ENCODE data around the gene CDC42BPG. TPM values are rescaled to one million over a fixed set of nuclear protein-coding genes. Genes with fewer than 3 reads are reported as not detected.

The CDC42BPG gene
- total RNA-seq, 2 donors from 2014 or later = 44.5 to 45.5 TPM

- intact Hi-C loops (cut with DNase I, micrococcal nuclease) = no loop called here
- DNase-seq = peak in 1 of 2 donors; percentile 18
- ATAC-seq = no peak
Measured at GRCh38 chr11:64788321-64789215, 55.9 kb downstream of the CDC42BPG start.

- DNase-seq (peak; percentile 63 to 88), ATAC-seq (peak; percentile 67)
- intact Hi-C loops (cut with DNase I, micrococcal nuclease) = no loop called here
Measured at GRCh38 chr11:64787526-64788320, 56.7 kb downstream of the CDC42BPG start.

GRCh38 chr11:64786308-64786707, 58.1 kb downstream of the CDC42BPG start:
- intact Hi-C loops (cut with DNase I, micrococcal nuclease) = no loop called here

GRCh38 chr11:64784813-64785581, 59.5 kb downstream of the CDC42BPG start:
- DNase-seq (peak in 1 of 2 donors; percentile 28), ATAC-seq (peak; percentile 82)
- intact Hi-C loops (cut with DNase I, micrococcal nuclease) = no loop called here

More at GRCh38 chr11:64786308-64786707, 58.1 kb downstream of the CDC42BPG start:
- peak in 1 of 2 donors; percentile 23 for DNase-seq
- no peak for ATAC-seq

GRCh38 chr11:64778473-64779298, 65.8 kb downstream of the CDC42BPG start, which contains the start of gene SF1:
Gene SF1, minus strand, starts transcription at chr11:64778542. Its CDS starts 150 bp downstream, at chr11:64778392.
- ATAC-seq (peak; percentile 84), DNase-seq (peak; percentile 98 to 99)
- intact Hi-C loops (cut with DNase I, micrococcal nuclease) = no loop called here

GRCh38 chr11:64778223-64778472, 66.3 kb downstream of the CDC42BPG start:
- no peak for DNase-seq
- intact Hi-C loops (cut with DNase I, micrococcal nuclease) = no loop called here
- peak; percentile 2 for ATAC-seq

GRCh38 chr11:64777449-64778222, 66.8 kb downstream of the CDC42BPG start:
- intact Hi-C loops (cut with DNase I, micrococcal nuclease) = no loop called here
- peak; percentile 80 to 88 for DNase-seq
- ATAC-seq = peak; percentile 36

- no peak for DNase-seq
- intact Hi-C loops (cut with DNase I, micrococcal nuclease) = no loop called here
- ATAC-seq = no peak
Measured at GRCh38 chr11:64776875-64777274, 67.6 kb downstream of the CDC42BPG start.

- intact Hi-C loops (cut with DNase I, micrococcal nuclease) = no loop called here
- ATAC-seq = no peak
Measured at GRCh38 chr11:64776425-64776824, 68.0 kb downstream of the CDC42BPG start.

GRCh38 chr11:64774144-64774543, 70.3 kb downstream of the CDC42BPG start:
- DNase-seq (no peak), ATAC-seq (no peak)
- intact Hi-C loops (cut with DNase I, micrococcal nuclease) = no loop called here

More at GRCh38 chr11:64776425-64776824, 68.0 kb downstream of the CDC42BPG start:
- no peak for DNase-seq

Other genes starting within 250 kb of the CDC42BPG start
- 1 to 10 TPM; 3.6 to 5.3 TPM for gene NRXN2, start 121.5 kb downstream of the CDC42BPG start, total RNA-seq
- 1 to 10 TPM; 2.0 to 7.7 TPM for gene RASGRP2, start 100.5 kb downstream of the CDC42BPG start, total RNA-seq
- 1 to 10 TPM in 1 of 2 donors, under 1 TPM in 1; 0.67 to 3.0 TPM for gene PYGM, start 84.7 kb downstream of the CDC42BPG start, total RNA-seq
- gene SF1, start 66.1 kb downstream of the CDC42BPG start, total RNA-seq = 100 to 1,000 TPM; 201 to 216 TPM
- gene MAP4K2, start 41.4 kb downstream of the CDC42BPG start, total RNA-seq = 10 to 100 TPM in 1 of 2 donors, 1 to 10 TPM in 1; 7.3 to 13.9 TPM
- gene MEN1, start 34.1 kb downstream of the CDC42BPG start, total RNA-seq = 10 to 100 TPM; 21.0 to 25.5 TPM
- 10 to 100 TPM; 76.1 to 91.5 TPM for gene EHD1, start 34.0 kb upstream of the CDC42BPG start, total RNA-seq
- gene ATG2A, start 72.6 kb upstream of the CDC42BPG start, total RNA-seq = 10 to 100 TPM; 25.3 to 43.4 TPM
- 10 to 100 TPM; 25.1 to 39.6 TPM for gene PPP2R5B, start 80.0 kb upstream of the CDC42BPG start, total RNA-seq
- not detected for gene GPHA2, start 91.2 kb upstream of the CDC42BPG start, total RNA-seq
- not detected for gene MAJIN, start 127.5 kb upstream of the CDC42BPG start, total RNA-seq
- gene BATF2, start 152.3 kb upstream of the CDC42BPG start, total RNA-seq = 10 to 100 TPM; 17.4 to 17.6 TPM
- 10 to 100 TPM; 59.1 to 60.3 TPM for gene ARL2, start 169.5 kb upstream of the CDC42BPG start, total RNA-seq
- 10 to 100 TPM; 38.9 to 41.4 TPM for gene SNX15, start 182.8 kb upstream of the CDC42BPG start, total RNA-seq
- gene SAC3D1, start 196.6 kb upstream of the CDC42BPG start, total RNA-seq = 10 to 100 TPM; 11.1 to 11.6 TPM
- gene NAALADL1, start 213.9 kb upstream of the CDC42BPG start, total RNA-seq = 10 to 100 TPM in 1 of 2 donors, 1 to 10 TPM in 1; 7.8 to 34.1 TPM
- 1 to 10 TPM; 3.0 to 7.3 TPM for gene CDCA5, start 239.4 kb upstream of the CDC42BPG start, total RNA-seq
- 10 to 100 TPM; 45.3 to 45.6 TPM for gene ZFPL1, start 239.6 kb upstream of the CDC42BPG start, total RNA-seq